HG02798 (cell line): ENCODE results near the gene SLC16A12.

ENCODE experiments used
- ATAC-seq: cut with Tn5 transposase; IDR thresholded peaks from one replicate; pipeline ENCODE4 v1.9.1; 2021; ENCODE audit warnings: mild to moderate bottlenecking; ENCODE audit not compliant: unreplicated experiment, poor library complexity

The SLC16A12 gene

DNA sequence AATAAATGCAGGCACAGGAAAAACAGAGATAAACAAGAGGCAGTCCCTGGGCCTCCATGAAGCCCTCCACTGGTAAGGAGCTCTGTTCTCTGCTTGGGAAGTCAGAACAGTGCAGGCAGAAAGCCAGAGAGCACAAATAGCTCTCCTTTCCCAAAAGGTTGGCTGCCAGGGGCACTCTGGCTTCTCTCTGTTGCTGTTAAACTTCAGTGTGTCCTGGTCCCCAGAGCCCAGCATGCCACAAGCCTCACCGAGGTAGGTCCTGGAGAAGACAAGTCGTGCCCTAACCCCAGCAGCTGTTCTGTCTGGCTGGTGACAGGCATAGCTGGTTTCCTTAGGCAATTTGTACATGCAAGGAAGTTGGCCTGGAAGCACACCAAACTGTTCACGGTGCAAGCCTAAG lies 17.3 kb downstream of the SLC16A12 start:
- no peak for ATAC-seq

GRCh38 chr10:89516149-89516832 lies 19.1 kb downstream of the SLC16A12 start:
- ATAC-seq = no peak

DNA sequence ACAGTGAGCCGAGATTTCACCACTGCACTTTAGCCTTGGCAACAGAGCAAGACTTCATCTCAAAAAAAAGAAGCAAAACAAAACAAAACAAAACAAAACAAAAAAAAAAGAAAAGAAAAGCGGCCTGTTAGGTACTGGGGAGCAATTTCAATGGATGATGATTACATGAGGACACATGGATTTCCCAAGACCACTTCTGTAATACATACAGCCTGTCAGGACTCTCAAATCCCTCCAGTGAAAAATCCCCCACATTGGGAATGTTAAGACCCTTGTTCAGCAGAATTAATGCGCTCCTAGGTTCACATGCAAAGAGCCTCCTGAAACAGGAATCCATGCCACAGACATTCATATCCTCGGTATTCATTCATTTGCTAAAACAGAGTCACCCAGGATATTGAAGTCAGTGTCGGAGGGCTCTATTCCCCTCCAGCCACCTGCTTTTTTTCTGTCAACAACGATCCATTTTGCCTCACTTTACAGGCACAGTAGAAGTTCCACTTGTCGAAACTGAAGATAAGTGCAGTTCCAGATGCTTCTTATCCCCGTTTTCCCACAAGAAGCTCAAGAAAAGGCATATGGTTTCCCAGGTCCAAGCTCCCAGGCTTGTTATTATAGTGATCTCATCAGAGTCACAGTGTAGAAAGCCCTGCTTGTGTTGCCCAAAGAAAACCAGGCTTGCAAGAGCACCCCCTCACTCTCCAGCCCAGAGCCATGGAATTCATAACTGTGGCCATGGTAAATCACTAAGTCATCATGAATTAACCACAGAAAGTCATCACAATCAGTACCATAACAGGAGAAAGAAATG lies 20.2 kb downstream of the SLC16A12 start:
- no peak for ATAC-seq

DNA sequence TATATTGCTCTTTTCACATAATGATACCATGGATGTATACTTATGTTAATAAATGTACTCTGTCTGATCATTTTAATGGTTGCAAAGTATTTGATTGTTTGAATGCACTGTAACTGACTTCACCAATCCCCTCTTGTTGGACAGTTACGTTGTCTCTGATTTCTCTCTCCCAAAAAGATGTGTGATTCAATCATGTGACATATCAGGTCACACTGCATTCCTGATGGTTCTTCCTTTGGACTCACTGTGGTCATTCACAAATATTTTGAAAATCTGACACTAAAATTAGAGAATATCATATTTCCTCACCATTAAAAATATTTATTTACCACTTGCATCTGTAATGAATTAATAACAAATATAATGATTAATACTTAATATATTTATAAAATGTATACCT lies 22.2 kb downstream of the SLC16A12 start:
- no peak for ATAC-seq

- ATAC-seq = no peak
Measured at GRCh38 chr10:89505640-89506275, 29.6 kb downstream of the SLC16A12 start.

GRCh38 chr10:89504691-89505090 lies 30.7 kb downstream of the SLC16A12 start:
- ATAC-seq = no peak

GRCh38 chr10:89503652-89504370 lies 31.6 kb downstream of the SLC16A12 start:
- no peak for ATAC-seq

GRCh38 chr10:89503151-89503550 lies 32.2 kb downstream of the SLC16A12 start:
- ATAC-seq = no peak

DNA sequence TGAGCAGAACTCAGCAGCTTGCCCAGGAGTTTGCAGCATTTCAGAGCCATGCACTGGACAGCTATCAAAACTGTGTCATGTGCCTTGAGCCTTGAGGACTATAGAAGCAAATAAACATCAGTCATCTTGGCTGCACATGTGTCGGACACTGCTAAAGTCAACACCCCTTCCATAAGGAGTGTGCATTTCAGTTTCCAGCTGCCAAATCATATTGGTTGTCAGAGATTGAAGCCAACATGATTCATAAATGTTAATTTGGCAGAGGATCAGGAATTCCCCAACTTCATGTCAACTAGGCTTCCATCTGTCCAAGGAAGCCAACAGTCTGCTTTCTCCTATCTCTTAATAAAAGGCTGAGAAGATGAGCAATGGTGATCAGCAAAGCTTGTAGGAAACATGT lies 32.8 kb downstream of the SLC16A12 start:
- ATAC-seq = no peak

DNA sequence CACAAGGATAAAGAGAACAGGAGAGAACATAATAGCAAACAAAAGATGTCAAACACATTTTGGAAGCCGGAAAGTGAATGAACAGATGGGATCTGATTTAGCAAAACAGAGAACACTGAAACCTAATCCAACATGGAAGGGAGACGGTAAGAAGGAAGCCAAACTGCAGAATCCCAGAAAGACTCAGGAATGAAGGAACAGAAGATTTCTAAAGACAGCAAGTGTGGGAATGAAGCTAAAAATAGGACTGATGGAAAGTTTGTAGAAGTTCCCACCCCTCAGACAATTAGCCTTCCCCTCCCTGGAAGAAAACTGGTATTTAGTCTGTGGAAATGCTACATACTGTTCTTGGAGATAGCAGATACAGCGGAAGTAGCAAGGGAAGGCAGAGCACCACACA lies 40.8 kb downstream of the SLC16A12 start:
- no peak for ATAC-seq

GRCh38 chr10:89494068-89494467 lies 41.3 kb downstream of the SLC16A12 start:
- no peak for ATAC-seq

DNA sequence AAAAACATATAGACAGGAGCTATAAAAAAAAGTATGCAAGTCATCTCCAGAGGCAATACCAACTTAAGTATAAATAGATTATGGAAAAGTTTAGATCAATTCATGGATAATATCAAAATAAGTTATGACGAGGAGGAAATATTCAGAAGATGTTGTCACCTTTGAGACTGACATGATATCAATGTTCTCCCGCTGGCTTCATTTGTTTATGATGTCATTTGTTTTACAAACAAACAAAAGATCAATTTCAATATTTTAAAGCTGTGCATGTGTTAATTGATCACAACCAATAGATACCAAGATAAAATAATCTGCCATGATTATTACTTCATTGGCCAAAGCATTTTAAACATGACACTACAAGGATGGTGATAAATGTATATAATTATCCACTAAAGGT lies 43.5 kb downstream of the SLC16A12 start:
- no peak for ATAC-seq

- ATAC-seq = no peak
Measured at GRCh38 chr10:89490596-89491335, 44.6 kb downstream of the SLC16A12 start.

DNA sequence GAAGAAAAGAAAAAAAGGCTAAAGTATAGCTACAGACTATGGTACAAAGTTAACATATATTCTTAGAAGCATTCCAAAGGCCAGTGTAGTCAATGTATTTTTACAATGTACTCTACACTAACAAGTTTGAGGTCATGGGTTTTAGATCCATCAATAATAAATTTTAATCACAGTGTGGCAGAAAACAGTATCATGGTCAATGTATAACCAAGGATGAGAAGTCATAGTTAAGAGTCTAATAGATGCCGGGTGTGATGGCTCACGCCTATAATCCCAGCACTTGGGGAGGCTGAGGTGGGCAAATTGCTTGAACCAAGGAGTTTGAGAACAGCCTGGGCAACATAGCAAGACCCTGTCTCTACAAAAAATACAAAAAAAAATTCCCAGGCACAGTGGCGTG lies 53.1 kb downstream of the SLC16A12 start:
- no peak for ATAC-seq

DNA sequence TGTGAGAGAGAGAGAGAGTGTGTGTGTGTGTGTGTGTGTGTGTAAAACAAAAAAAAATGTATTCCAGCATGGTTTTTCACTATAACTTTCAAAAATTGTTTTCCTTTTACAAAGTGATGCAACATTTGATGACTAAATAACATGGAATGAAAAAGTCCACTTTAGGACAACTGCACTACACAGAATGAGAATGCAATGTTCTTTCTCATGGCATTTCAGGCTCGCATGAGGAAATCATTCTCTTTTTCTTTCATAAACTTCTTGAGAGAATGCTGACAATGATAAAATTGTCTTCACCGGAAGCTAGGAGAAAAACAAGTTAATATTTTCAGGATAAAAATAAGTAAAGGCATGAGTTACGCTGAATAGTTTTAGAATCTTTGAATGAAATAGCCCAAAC lies 53.7 kb downstream of the SLC16A12 start:
- no peak for ATAC-seq

- no peak for ATAC-seq
Measured at GRCh38 chr10:89479771-89480446, 55.5 kb downstream of the SLC16A12 start.

GRCh38 chr10:89478739-89479654 lies 56.4 kb downstream of the SLC16A12 start:
- no peak for ATAC-seq

- ATAC-seq = no peak
Measured at GRCh38 chr10:89478085-89478738, 57.2 kb downstream of the SLC16A12 start.
